Stimulated activated naive B cell treated with anti-CD40 and anti-IgM and Interleukin-4, amounts not matched to agents 10 μg/mL and 1 μg/mL and 100 μg/mL, for 72 hours (primary cell): ENCODE results near the gene AHCY.
"Not testable (repeated sequence)": the region's sequence is repeated elsewhere in the genome, so short reads cannot be mapped to it uniquely, and the experiment has no call there.

Source experiments
- ATAC-seq, 2 donors: fragments of 150-1000 bp; cut with Tn5 transposase; replicated peaks; 2 replicates each; pipeline ENCODE4 v1.10.0; 2021; ENCODE audit warnings: moderate library complexity in 1 of 2
- DNase-seq: peaks from one replicate; pipeline ENCODE4 v3.0.0; 2021
- H3K27ac Mint-ChIP-seq: one replicate; pipeline ENCODE4 v1.8.0; 2022; ENCODE audit warnings: mild to moderate bottlenecking, mixed read lengths
- H3K27me3 Mint-ChIP-seq, 2 donors: one replicate each; pipeline ENCODE4 v1.8.0; 2022; ENCODE audit warnings: mixed read lengths in 2 of 2
- H3K36me3 Mint-ChIP-seq, 2 donors: one replicate each; pipeline ENCODE4 v1.8.0; 2022; ENCODE audit warnings: mixed read lengths in 2 of 2, mild to moderate bottlenecking in 1 of 2
- H3K4me1 Mint-ChIP-seq, 2 donors: one replicate each; pipeline ENCODE4 v1.8.0; 2022; ENCODE audit warnings: mixed read lengths in 2 of 2, mild to moderate bottlenecking in 1 of 2
- H3K4me3 Mint-ChIP-seq, 2 donors: one replicate each; pipeline ENCODE4 v1.8.0; 2022; ENCODE audit warnings: mild to moderate bottlenecking in 2 of 2, mixed read lengths in 2 of 2, moderate library complexity in 1 of 2
- H3K9me3 Mint-ChIP-seq, 2 donors: one replicate each; pipeline ENCODE4 v1.8.0; 2022; ENCODE audit warnings: mixed read lengths in 2 of 2, mild to moderate bottlenecking in 1 of 2

Gene AHCY

DNA sequence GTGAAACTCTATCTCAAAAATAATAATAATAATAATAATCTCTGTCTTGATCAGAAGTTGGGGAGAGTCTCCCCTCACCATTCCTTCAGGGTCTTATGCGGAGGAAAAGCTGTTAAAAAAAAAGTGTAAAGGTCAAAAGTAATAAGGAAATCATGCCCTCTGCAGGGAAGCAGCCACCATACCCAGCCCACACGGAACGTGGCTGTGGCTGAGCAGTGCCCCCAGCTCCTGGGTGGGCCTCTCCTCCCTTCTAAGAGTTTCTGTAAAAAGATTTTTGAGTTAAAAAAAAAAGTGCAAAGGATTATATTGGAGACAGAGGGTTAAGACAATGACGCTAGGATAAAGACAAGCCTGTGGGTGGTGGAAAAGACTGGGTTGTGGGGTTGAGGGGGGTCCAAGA lies 30.6 kb upstream of the AHCY start:
- Mint-ChIP-seq H3K4me3 (no peak overlapping the region), H3K27ac (no peak overlapping the region), H3K27me3 (no peaks in the 10 kb centered on the region), H3K9me3 (no peaks in the 10 kb centered on the region), H3K36me3 (no peaks in the 10 kb centered on the region), H3K4me1 (peaks cover 6 to 16% of the 10 kb centered on the region in 2 donors)
- DNase-seq (no peak), ATAC-seq (no peak)

GRCh38 chr20:34332262-34332920 lies 29.2 kb upstream of the AHCY start:
- H3K4me3 Mint-ChIP-seq: no peak overlapping the region
- H3K27ac Mint-ChIP-seq: no peak overlapping the region
- H3K27me3 Mint-ChIP-seq: no peaks in the 10 kb centered on the region
- no peaks in the 10 kb centered on the region for H3K9me3 Mint-ChIP-seq
- DNase-seq (no peak), ATAC-seq (no peak)
- H3K36me3 Mint-ChIP-seq: no peaks in the 10 kb centered on the region
- H3K4me1 Mint-ChIP-seq: peaks cover 3 to 7% of the 10 kb centered on the region in 2 donors

GRCh38 chr20:34331838-34332237 lies 28.7 kb upstream of the AHCY start:
- H3K4me3 Mint-ChIP-seq: no peak overlapping the region
- H3K9me3 Mint-ChIP-seq: no peaks in the 10 kb centered on the region
- no peak overlapping the region for H3K27ac Mint-ChIP-seq
- no peaks in the 10 kb centered on the region for H3K27me3 Mint-ChIP-seq
- ATAC-seq: no peak
- no peak for DNase-seq
- H3K4me1 Mint-ChIP-seq: peaks cover 3 to 7% of the 10 kb centered on the region in 2 donors
- no peaks in the 10 kb centered on the region for H3K36me3 Mint-ChIP-seq

GRCh38 chr20:34330861-34331544 lies 27.8 kb upstream of the AHCY start:
- not testable (repeated sequence) for H3K4me3 Mint-ChIP-seq

DNA sequence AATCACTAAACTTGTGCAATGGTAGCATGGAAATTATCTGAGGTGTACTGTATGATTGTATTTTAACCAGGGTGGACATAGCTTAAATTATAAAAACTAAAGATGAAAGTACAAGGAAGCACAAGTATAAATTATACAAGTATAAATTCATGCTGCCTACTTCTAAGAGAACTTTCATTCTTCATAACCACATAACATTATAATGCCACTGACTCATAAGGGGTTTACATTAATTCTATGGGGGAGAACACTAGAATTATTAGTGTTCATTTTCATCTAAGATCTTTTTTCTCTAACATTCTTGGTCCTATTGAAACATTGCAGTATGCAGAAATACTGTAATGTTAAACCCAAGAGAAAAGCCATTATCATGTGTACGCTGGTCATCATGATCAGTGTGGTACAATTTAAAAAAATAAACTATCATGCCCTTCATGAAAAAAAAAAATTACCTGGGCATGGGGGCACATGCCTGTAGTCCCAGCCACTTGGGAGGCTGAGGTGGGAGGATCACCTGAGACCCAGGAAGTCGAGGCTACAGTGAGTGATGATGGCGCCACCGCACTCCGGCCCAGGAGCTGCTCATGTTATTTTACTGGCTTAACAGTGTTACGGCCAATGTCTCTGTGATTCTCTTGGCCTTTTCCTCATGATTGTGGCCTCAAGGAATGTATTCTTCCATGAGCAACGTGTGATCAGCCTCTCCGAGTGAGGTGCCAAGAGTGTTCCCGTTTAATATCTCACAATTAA lies 25.9 kb upstream of the AHCY start:
- H3K27me3 Mint-ChIP-seq: peaks cover 0 to 12% of the 10 kb centered on the region in 2 donors
- no peak overlapping the region for H3K27ac Mint-ChIP-seq
- no peaks in the 10 kb centered on the region for H3K36me3 Mint-ChIP-seq
- no peaks in the 10 kb centered on the region for H3K9me3 Mint-ChIP-seq
- H3K4me1 Mint-ChIP-seq: peaks cover 0 to 3% of the 10 kb centered on the region in 2 donors
- no peak overlapping the region for H3K4me3 Mint-ChIP-seq
- no peak for DNase-seq
- ATAC-seq: no peak

More at GRCh38 chr20:34330861-34331544, 27.8 kb upstream of the AHCY start:
- not testable (repeated sequence) for H3K9me3 Mint-ChIP-seq, DNase-seq, H3K27me3 Mint-ChIP-seq, ATAC-seq, H3K4me1 Mint-ChIP-seq, H3K36me3 Mint-ChIP-seq, H3K27ac Mint-ChIP-seq

DNA sequence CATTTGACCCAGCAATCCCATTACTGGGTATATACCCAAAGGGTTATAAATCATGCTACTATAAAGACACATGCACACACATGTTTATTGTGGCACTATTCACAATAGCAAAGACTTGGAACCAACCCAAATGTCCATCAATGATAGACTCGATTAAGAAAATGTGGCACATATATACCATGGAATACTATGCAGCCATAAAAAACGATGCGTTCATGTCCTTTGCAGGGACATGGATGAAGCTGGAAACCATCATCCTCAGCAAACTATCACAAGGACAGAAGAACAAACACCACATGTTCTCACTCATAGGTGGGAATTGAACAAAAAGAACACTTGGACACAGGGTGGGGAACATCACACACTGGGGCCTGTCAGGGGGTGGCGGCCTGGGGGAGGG lies 25.1 kb upstream of the AHCY start:
- not testable (repeated sequence) for H3K36me3 Mint-ChIP-seq, H3K4me3 Mint-ChIP-seq, H3K9me3 Mint-ChIP-seq, DNase-seq, H3K27ac Mint-ChIP-seq, ATAC-seq, H3K4me1 Mint-ChIP-seq
- H3K27me3 Mint-ChIP-seq: peaks cover 0 to 12% of the 10 kb centered on the region in 2 donors

GRCh38 chr20:34324541-34324940 lies 21.4 kb upstream of the AHCY start:
- H3K27ac Mint-ChIP-seq: no peak overlapping the region
- no peak for ATAC-seq
- H3K9me3 Mint-ChIP-seq: no peaks in the 10 kb centered on the region
- peaks cover 4 to 12% of the 10 kb centered on the region in 2 donors for H3K27me3 Mint-ChIP-seq
- no peaks in the 10 kb centered on the region for H3K36me3 Mint-ChIP-seq
- H3K4me3 Mint-ChIP-seq: no peak overlapping the region
- DNase-seq: no peak
- H3K4me1 Mint-ChIP-seq: peaks cover 0 to 1% of the 10 kb centered on the region in 2 donors

GRCh38 chr20:34322267-34323105 lies 19.3 kb upstream of the AHCY start:
- Mint-ChIP-seq H3K27me3 (peaks cover 4 to 12% of the 10 kb centered on the region in 2 donors), H3K4me1 (peaks cover 0 to 5% of the 10 kb centered on the region in 2 donors), H3K36me3 (no peaks in the 10 kb centered on the region), H3K9me3 (no peaks in the 10 kb centered on the region), H3K27ac (no peak overlapping the region), H3K4me3 (no peak overlapping the region)
- no peak for DNase-seq
- no peak for ATAC-seq

- Mint-ChIP-seq H3K27me3 (peaks cover 6 to 13% of the 10 kb centered on the region in 2 donors), H3K36me3 (no peaks in the 10 kb centered on the region), H3K4me3 (no peak overlapping the region), H3K4me1 (peaks cover 0 to 5% of the 10 kb centered on the region in 2 donors), H3K9me3 (no peaks in the 10 kb centered on the region), H3K27ac (no peak overlapping the region)
- ATAC-seq: no peak
- no peak for DNase-seq
These were observed 17.7 kb upstream of the AHCY start for GRCh38 chr20:34320861-34321260.

DNA sequence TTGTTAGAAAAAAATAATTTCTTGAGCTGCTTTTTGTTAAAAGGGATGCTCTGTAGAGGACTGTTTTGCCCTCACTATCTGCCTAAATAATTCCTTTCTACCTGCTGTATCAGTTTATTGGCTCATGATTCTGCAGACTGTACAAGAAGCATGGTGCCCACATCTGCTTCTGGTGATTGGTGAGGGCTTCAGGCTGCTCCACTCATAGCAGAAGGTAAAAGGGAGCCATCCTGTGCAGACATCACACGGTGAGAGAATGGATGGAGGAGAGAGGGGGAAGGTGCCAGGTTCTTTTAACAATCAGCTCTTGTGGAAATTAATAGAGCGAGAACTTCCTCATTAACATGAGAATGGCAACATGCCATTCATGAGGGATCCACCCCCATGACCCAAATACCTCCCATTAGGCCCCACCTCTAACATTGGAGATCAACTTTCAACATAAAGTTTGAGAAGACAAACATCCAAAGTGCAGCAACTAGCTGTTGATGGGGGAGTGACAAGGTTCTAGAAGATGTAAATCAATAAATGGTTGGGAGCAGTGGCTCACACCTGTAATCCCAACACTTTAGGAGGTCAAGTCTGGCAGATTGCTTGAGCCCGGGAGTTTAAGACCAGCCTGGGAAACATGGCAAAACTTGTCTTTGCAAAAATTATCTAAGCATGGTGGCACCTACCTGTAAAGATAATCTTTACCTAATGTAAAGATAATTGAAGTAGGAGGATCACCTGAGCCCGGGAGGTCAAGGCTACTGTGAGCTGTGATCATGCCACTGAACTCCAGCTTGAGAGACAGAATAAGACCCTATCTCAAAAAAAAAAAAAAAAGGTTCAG lies 15.7 kb upstream of the AHCY start:
- peaks cover 2 to 5% of the 10 kb centered on the region in 2 donors for H3K4me1 Mint-ChIP-seq
- no peak overlapping the region for H3K27ac Mint-ChIP-seq
- H3K27me3 Mint-ChIP-seq: peaks cover 7 to 11% of the 10 kb centered on the region in 2 donors
- no peak for ATAC-seq
- no peak for DNase-seq
- no peaks in the 10 kb centered on the region for H3K9me3 Mint-ChIP-seq
- H3K36me3 Mint-ChIP-seq: no peaks in the 10 kb centered on the region
- H3K4me3 Mint-ChIP-seq: no peak overlapping the region

DNA sequence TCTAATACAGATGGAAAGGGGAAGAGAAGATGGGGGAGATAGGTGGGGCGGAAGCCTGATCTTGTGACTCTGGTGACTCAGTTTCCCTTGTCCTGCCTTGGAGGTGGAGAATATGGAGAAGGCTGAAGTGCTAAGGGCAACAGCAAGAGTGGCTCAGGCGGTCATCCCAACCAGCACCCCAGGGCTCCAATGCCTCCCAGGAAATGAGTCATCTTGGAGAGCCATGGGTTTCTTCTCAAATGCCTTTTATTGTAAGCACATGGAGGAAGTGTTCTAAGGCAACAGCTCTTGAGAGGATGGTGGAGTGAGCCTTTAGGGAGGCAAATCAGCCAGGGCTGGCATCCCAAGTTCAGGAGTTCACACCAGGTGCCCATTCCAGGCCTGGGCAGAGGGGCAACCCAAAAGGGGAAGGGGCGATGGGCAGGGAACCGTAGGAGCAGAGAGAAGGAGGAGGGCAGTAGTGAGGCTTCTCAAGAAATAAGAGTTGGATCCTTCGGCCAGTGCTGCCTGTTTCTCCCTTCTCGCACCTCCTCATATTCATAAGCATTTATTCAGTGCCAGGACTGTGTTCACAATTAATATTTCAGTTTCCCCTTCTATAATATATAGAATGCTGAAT lies 13.2 kb upstream of the AHCY start:
- Mint-ChIP-seq H3K4me3 (no peak overlapping the region), H3K36me3 (no peaks in the 10 kb centered on the region), H3K27ac (no peak overlapping the region), H3K27me3 (peaks cover 20 to 24% of the 10 kb centered on the region in 2 donors), H3K9me3 (no peaks in the 10 kb centered on the region), H3K4me1 (peaks cover 13 to 24% of the 10 kb centered on the region in 2 donors)
- no peak for DNase-seq
- no peak for ATAC-seq

GRCh38 chr20:34315236-34315635 lies 12.1 kb upstream of the AHCY start:
- Mint-ChIP-seq H3K27ac (no peak overlapping the region), H3K27me3 (peaks cover 25 to 27% of the 10 kb centered on the region in 2 donors), H3K4me3 (no peak overlapping the region), H3K9me3 (no peaks in the 10 kb centered on the region), H3K36me3 (no peaks in the 10 kb centered on the region), H3K4me1 (peaks cover 13 to 30% of the 10 kb centered on the region in 2 donors)
- DNase-seq: no peak
- ATAC-seq: no peak
